Sciatic nerve (tissue), 2 donors: ENCODE measurements around the gene HNRNPD. TPM values are rescaled to one million over a fixed set of nuclear protein-coding genes. Genes with fewer than 3 reads are reported as not detected.
"Not testable (repeated sequence)": the region's sequence is repeated elsewhere in the genome, so short reads cannot be mapped to it uniquely, and the experiment has no call there.

Source experiments
- ATAC-seq: fragments of 200-7000 bp; cut with Tn5 transposase; one replicate; pipeline ENCODE4 v1.9.1; 2020; ENCODE audit warnings: mild to moderate bottlenecking, moderate library complexity
- DNase-seq: peaks from one replicate; pipeline ENCODE4 v3.0.0-alpha.2; 2020; ENCODE audit warnings: low spot score
- intact Hi-C: fragments of 100-400 bp; cut with DNase I; formaldehyde crosslinking; loops from one replicate; pipeline ENCODE4 v1.14.2; 2022
- total RNA-seq: library from RNA; stranded (reverse); fragmentation: NEBNext Ultra II Directional; extraction: Animal tissue kit (Norgen Biotek cat#: 25700); gene quantifications from one replicate; pipeline ENCODE4 v1.2.1, GENCODE V29; 2021
- donor health status: DM: no; HTN: no; CAD: no.
- donor health status: DM: no; HTN: no; CAD: no.

Gene HNRNPD
- 160 TPM for total RNA-seq

- ATAC-seq (peak; percentile 99), DNase-seq (peak; percentile 98)
- intact Hi-C loops, result loop anchor here (10.0 kb wide), 1 partner anchor 51 kb away; no protein-coding TSS in a partner anchor
Observed at GRCh38 chr4:82373816-82374625, at the start of gene HNRNPD. Gene HNRNPD, minus strand, starts transcription at chr4:82373991. Its CDS starts 313 bp downstream, at chr4:82373678.

GRCh38 chr4:82422616-82423015 is 48.8 kb upstream of the HNRNPD start:
- no peak for ATAC-seq
- DNase-seq, result no peak
- intact Hi-C loops, result loop anchor here (10.0 kb wide), 1 partner anchor 48 kb away; the partner anchor contains the start of gene HNRNPD

GRCh38 chr4:82421796-82422560 is 48.2 kb upstream of the HNRNPD start:
- intact Hi-C loops, result loop anchor here (10.0 kb wide), 1 partner anchor 47 kb away; the partner anchor contains the start of gene HNRNPD
- DNase-seq (no peak), ATAC-seq (no peak)

- intact Hi-C loops, result loop anchor here (5.0 kb wide), 1 partner anchor 107 kb away; no protein-coding TSS in a partner anchor
- no peak for ATAC-seq
- DNase-seq, result no peak
Observed at GRCh38 chr4:82419451-82419850, 45.7 kb upstream of the HNRNPD start.

GRCh38 chr4:82415922-82416365 is 42.2 kb upstream of the HNRNPD start:
- intact Hi-C loops, result loop anchor here (5.0 kb wide), 1 partner anchor 104 kb away; no protein-coding TSS in a partner anchor
- ATAC-seq (no peak), DNase-seq (no peak)

GRCh38 chr4:82415061-82415460 is 41.3 kb upstream of the HNRNPD start:
- ATAC-seq, DNase-seq: not testable (repeated sequence)
- intact Hi-C loops, result loop anchor here (5.0 kb wide), 1 partner anchor 103 kb away; no protein-coding TSS in a partner anchor

- intact Hi-C loops, result no loop called here
- ATAC-seq, result no peak
- no peak for DNase-seq
Observed at GRCh38 chr4:82403725-82404124, 29.9 kb upstream of the HNRNPD start.

GRCh38 chr4:82402196-82402775 is 28.5 kb upstream of the HNRNPD start:
- intact Hi-C loops, result no loop called here
- ATAC-seq, result no peak
- no peak for DNase-seq

- DNase-seq, result no peak
- intact Hi-C loops, result no loop called here
Observed at GRCh38 chr4:82401600-82401999, 27.8 kb upstream of the HNRNPD start.

GRCh38 chr4:82398263-82398662 is 24.5 kb upstream of the HNRNPD start:
- no peak for ATAC-seq
- no peak for DNase-seq
- intact Hi-C loops, result no loop called here

More at GRCh38 chr4:82401600-82401999, 27.8 kb upstream of the HNRNPD start:
- ATAC-seq, result no peak

- no peak for ATAC-seq
- intact Hi-C loops, result no loop called here
- no peak for DNase-seq
Observed at GRCh38 chr4:82397527-82397926, 23.7 kb upstream of the HNRNPD start.

GRCh38 chr4:82394896-82395295 is 21.1 kb upstream of the HNRNPD start:
- no peak for DNase-seq
- no peak for ATAC-seq
- intact Hi-C loops, result no loop called here

GRCh38 chr4:82390061-82390460 is 16.3 kb upstream of the HNRNPD start:
- ATAC-seq, DNase-seq, intact Hi-C loops: not testable (repeated sequence)

GRCh38 chr4:82388405-82388804 is 14.6 kb upstream of the HNRNPD start:
- no peak for DNase-seq
- intact Hi-C loops, result no loop called here
- ATAC-seq, result no peak

GRCh38 chr4:82386312-82386711 is 12.5 kb upstream of the HNRNPD start:
- intact Hi-C loops, ATAC-seq, DNase-seq: not testable (repeated sequence)

- intact Hi-C loops, result loop anchor here (5.0 kb wide), 1 partner anchor 420 kb away; no protein-coding TSS in a partner anchor
- no peak for ATAC-seq
- DNase-seq, result no peak
Observed at GRCh38 chr4:82382751-82383150, 9.0 kb upstream of the HNRNPD start.

GRCh38 chr4:82381661-82382296 is 8.0 kb upstream of the HNRNPD start:
- intact Hi-C loops, result loop anchor here (5.0 kb wide), 1 partner anchor 421 kb away; no protein-coding TSS in a partner anchor
- DNase-seq (no peak), ATAC-seq (no peak)

GRCh38 chr4:82381235-82381634 is 7.4 kb upstream of the HNRNPD start:
- intact Hi-C loops, result loop anchor here (5.0 kb wide), 1 partner anchor 421 kb away; no protein-coding TSS in a partner anchor
- ATAC-seq (no peak), DNase-seq (no peak)
